ENCODE data around the gene TAF4.

TAF4 gene, protein sequence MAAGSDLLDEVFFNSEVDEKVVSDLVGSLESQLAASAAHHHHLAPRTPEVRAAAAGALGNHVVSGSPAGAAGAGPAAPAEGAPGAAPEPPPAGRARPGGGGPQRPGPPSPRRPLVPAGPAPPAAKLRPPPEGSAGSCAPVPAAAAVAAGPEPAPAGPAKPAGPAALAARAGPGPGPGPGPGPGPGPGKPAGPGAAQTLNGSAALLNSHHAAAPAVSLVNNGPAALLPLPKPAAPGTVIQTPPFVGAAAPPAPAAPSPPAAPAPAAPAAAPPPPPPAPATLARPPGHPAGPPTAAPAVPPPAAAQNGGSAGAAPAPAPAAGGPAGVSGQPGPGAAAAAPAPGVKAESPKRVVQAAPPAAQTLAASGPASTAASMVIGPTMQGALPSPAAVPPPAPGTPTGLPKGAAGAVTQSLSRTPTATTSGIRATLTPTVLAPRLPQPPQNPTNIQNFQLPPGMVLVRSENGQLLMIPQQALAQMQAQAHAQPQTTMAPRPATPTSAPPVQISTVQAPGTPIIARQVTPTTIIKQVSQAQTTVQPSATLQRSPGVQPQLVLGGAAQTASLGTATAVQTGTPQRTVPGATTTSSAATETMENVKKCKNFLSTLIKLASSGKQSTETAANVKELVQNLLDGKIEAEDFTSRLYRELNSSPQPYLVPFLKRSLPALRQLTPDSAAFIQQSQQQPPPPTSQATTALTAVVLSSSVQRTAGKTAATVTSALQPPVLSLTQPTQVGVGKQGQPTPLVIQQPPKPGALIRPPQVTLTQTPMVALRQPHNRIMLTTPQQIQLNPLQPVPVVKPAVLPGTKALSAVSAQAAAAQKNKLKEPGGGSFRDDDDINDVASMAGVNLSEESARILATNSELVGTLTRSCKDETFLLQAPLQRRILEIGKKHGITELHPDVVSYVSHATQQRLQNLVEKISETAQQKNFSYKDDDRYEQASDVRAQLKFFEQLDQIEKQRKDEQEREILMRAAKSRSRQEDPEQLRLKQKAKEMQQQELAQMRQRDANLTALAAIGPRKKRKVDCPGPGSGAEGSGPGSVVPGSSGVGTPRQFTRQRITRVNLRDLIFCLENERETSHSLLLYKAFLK

GRCh38 chr20:62065674-62066338 is at the start of gene TAF4:
TSS of gene TAF4 (minus strand) at chr20:62065881. CDS start at chr20:62065810, 71 bp downstream.
- Histone ChIP-seq H3K4me1 (ENCODE audit: control insufficient read depth, insufficient read depth, low read length, unreplicated experiment) (peaks cover 13% of the 10 kb centered on the region), H3K79me2 (ENCODE audit: control insufficient read depth, insufficient read depth, low read length, unreplicated experiment) (peaks cover 22% of the 10 kb centered on the region), H2AFZ (ENCODE audit: low read length, unreplicated experiment) (peak within 1 kb of the TSS; percentile 78), H3K4me3 (ENCODE audit: low read depth, low read length) (peak within 1 kb of the TSS; percentile 88), H3K27me3 (ENCODE audit: insufficient read depth, low read length) (peaks cover 3% of the 10 kb centered on the region; the same call in 1 of the 2 replicates), H3K27ac (ENCODE audit: low read depth, low read length) (no peak within 1 kb of the TSS), H3K36me3 (ENCODE audit: insufficient read depth, low read length) (no peaks in the 10 kb centered on the region)

- H3K36me3 ChIP-seq (ENCODE audit: insufficient read depth, low read length), result no peaks in the 10 kb centered on the region
- no peaks in the 10 kb centered on the region for H3K4me1 ChIP-seq (ENCODE audit: control insufficient read depth, insufficient read depth, low read length, unreplicated experiment)
- peaks cover 40% of the 10 kb centered on the region for H3K27me3 ChIP-seq (ENCODE audit: insufficient read depth, low read length)
- H3K27ac ChIP-seq (ENCODE audit: low read depth, low read length), result no peak overlapping the region
- H2AFZ ChIP-seq (ENCODE audit: low read length, unreplicated experiment), result no peak overlapping the region
- no peaks in the 10 kb centered on the region for H3K79me2 ChIP-seq (ENCODE audit: control insufficient read depth, insufficient read depth, low read length, unreplicated experiment)
- H3K4me3 ChIP-seq (ENCODE audit: low read depth, low read length), result no peak overlapping the region
These were observed 49.2 kb upstream of the TAF4 start for GRCh38 chr20:62114894-62115293.

GRCh38 chr20:62112368-62112767 is 46.7 kb upstream of the TAF4 start:
- no peaks in the 10 kb centered on the region for H3K79me2 ChIP-seq (ENCODE audit: control insufficient read depth, insufficient read depth, low read length, unreplicated experiment)
- H3K27me3 ChIP-seq (ENCODE audit: insufficient read depth, low read length), result peaks cover 23% of the 10 kb centered on the region
- no peak overlapping the region for H3K4me3 ChIP-seq (ENCODE audit: low read depth, low read length)
- H2AFZ ChIP-seq (ENCODE audit: low read length, unreplicated experiment), result no peak overlapping the region
- no peaks in the 10 kb centered on the region for H3K4me1 ChIP-seq (ENCODE audit: control insufficient read depth, insufficient read depth, low read length, unreplicated experiment)
- no peaks in the 10 kb centered on the region for H3K36me3 ChIP-seq (ENCODE audit: insufficient read depth, low read length)
- H3K27ac ChIP-seq (ENCODE audit: low read depth, low read length), result no peak overlapping the region

DNA sequence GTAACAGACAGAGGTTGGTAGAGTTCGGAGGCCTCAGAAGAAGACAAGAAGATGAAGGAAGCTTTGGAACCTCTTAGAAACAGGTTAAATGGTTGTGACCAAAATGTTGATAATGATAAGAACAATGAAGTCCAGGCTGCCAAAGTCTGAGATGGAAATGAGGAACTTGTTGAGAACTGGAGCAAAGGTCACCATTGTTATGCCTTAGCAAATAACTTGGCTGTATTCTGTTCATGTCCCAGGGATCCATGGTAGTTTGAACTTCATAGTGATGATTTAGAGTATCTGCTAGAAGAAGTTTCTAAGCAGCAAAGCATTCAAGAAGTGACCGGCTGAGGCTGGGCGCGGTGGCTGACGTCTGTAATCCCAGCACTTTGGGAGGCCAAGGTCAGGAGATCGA is 45.5 kb upstream of the TAF4 start:
- Histone ChIP-seq H2AFZ (ENCODE audit: low read length, unreplicated experiment) (no peak overlapping the region), H3K27me3 (ENCODE audit: insufficient read depth, low read length) (peaks cover 14% of the 10 kb centered on the region), H3K27ac (ENCODE audit: low read depth, low read length) (no peak overlapping the region), H3K36me3 (ENCODE audit: insufficient read depth, low read length) (no peaks in the 10 kb centered on the region), H3K79me2 (ENCODE audit: control insufficient read depth, insufficient read depth, low read length, unreplicated experiment) (no peaks in the 10 kb centered on the region), H3K4me3 (ENCODE audit: low read depth, low read length) (no peak overlapping the region), H3K4me1 (ENCODE audit: control insufficient read depth, insufficient read depth, low read length, unreplicated experiment) (no peaks in the 10 kb centered on the region)

GRCh38 chr20:62105592-62105991 is 39.9 kb upstream of the TAF4 start:
- Histone ChIP-seq H3K4me1 (ENCODE audit: control insufficient read depth, insufficient read depth, low read length, unreplicated experiment) (no peaks in the 10 kb centered on the region), H2AFZ (ENCODE audit: low read length, unreplicated experiment) (no peak overlapping the region), H3K27ac (ENCODE audit: low read depth, low read length) (no peak overlapping the region), H3K36me3 (ENCODE audit: insufficient read depth, low read length) (no peaks in the 10 kb centered on the region), H3K27me3 (ENCODE audit: insufficient read depth, low read length) (peaks cover 5% of the 10 kb centered on the region; the same call in 1 of the 2 replicates), H3K4me3 (ENCODE audit: low read depth, low read length) (no peak overlapping the region), H3K79me2 (ENCODE audit: control insufficient read depth, insufficient read depth, low read length, unreplicated experiment) (no peaks in the 10 kb centered on the region)

GRCh38 chr20:62104791-62105345 is 39.2 kb upstream of the TAF4 start:
- no peak overlapping the region for H3K27ac ChIP-seq (ENCODE audit: low read depth, low read length)
- H3K4me3 ChIP-seq (ENCODE audit: low read depth, low read length), result no peak overlapping the region
- H3K36me3 ChIP-seq (ENCODE audit: insufficient read depth, low read length), result no peaks in the 10 kb centered on the region
- H2AFZ ChIP-seq (ENCODE audit: low read length, unreplicated experiment), result no peak overlapping the region
- no peaks in the 10 kb centered on the region for H3K79me2 ChIP-seq (ENCODE audit: control insufficient read depth, insufficient read depth, low read length, unreplicated experiment)
- H3K4me1 ChIP-seq (ENCODE audit: control insufficient read depth, insufficient read depth, low read length, unreplicated experiment), result no peaks in the 10 kb centered on the region
- H3K27me3 ChIP-seq (ENCODE audit: insufficient read depth, low read length), result peaks cover 5% of the 10 kb centered on the region; the same call in 1 of the 2 replicates

GRCh38 chr20:62104234-62104789 is 38.6 kb upstream of the TAF4 start:
- no peaks in the 10 kb centered on the region for H3K4me1 ChIP-seq (ENCODE audit: control insufficient read depth, insufficient read depth, low read length, unreplicated experiment)
- H3K36me3 ChIP-seq (ENCODE audit: insufficient read depth, low read length), result no peaks in the 10 kb centered on the region

GRCh38 chr20:62103508-62104233 is 38.0 kb upstream of the TAF4 start:
- H3K27ac ChIP-seq (ENCODE audit: low read depth, low read length), result no peak overlapping the region
- no peak overlapping the region for H2AFZ ChIP-seq (ENCODE audit: low read length, unreplicated experiment)
- no peaks in the 10 kb centered on the region for H3K4me1 ChIP-seq (ENCODE audit: control insufficient read depth, insufficient read depth, low read length, unreplicated experiment)
- no peaks in the 10 kb centered on the region for H3K79me2 ChIP-seq (ENCODE audit: control insufficient read depth, insufficient read depth, low read length, unreplicated experiment)
- H3K36me3 ChIP-seq (ENCODE audit: insufficient read depth, low read length), result no peaks in the 10 kb centered on the region
- H3K27me3 ChIP-seq (ENCODE audit: insufficient read depth, low read length), result peaks cover 5% of the 10 kb centered on the region; the same call in 1 of the 2 replicates
- no peak overlapping the region for H3K4me3 ChIP-seq (ENCODE audit: low read depth, low read length)

More at GRCh38 chr20:62104234-62104789, 38.6 kb upstream of the TAF4 start:
- H2AFZ ChIP-seq (ENCODE audit: low read length, unreplicated experiment), result no peak overlapping the region
- peaks cover 5% of the 10 kb centered on the region; the same call in 1 of the 2 replicates for H3K27me3 ChIP-seq (ENCODE audit: insufficient read depth, low read length)
- H3K27ac ChIP-seq (ENCODE audit: low read depth, low read length), result no peak overlapping the region
- no peaks in the 10 kb centered on the region for H3K79me2 ChIP-seq (ENCODE audit: control insufficient read depth, insufficient read depth, low read length, unreplicated experiment)
- no peak overlapping the region for H3K4me3 ChIP-seq (ENCODE audit: low read depth, low read length)

DNA sequence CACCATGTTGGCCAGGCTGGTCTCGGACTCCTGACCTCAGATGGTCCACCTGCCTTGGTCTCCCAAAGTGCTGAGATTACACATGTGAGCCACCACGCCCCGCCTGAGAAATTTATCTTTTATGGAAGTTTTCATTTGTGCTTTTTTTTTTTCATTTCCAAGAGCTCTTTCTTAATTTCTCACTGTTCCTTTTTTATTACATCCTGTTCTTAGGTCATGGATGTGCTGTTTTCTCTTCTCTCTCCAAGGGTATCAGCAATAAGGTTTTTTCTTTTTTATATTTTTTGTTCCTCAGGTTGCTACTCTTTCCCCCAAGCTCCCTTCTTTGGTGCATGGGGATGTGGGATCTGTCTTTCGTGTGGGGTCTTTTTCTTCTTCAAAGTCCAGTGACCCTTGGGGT is 35.4 kb upstream of the TAF4 start:
- no peaks in the 10 kb centered on the region for H3K4me1 ChIP-seq (ENCODE audit: control insufficient read depth, insufficient read depth, low read length, unreplicated experiment)
- H3K27ac ChIP-seq (ENCODE audit: low read depth, low read length), result no peak overlapping the region
- peaks cover 5% of the 10 kb centered on the region; the same call in 1 of the 2 replicates for H3K27me3 ChIP-seq (ENCODE audit: insufficient read depth, low read length)
- no peak overlapping the region for H2AFZ ChIP-seq (ENCODE audit: low read length, unreplicated experiment)
- no peaks in the 10 kb centered on the region for H3K79me2 ChIP-seq (ENCODE audit: control insufficient read depth, insufficient read depth, low read length, unreplicated experiment)
- no peaks in the 10 kb centered on the region for H3K36me3 ChIP-seq (ENCODE audit: insufficient read depth, low read length)
- no peak overlapping the region for H3K4me3 ChIP-seq (ENCODE audit: low read depth, low read length)

Measured in ACC112 (cell line).